ENCODE measurements around the gene ATAD3A.

The ATAD3A gene

DNA sequence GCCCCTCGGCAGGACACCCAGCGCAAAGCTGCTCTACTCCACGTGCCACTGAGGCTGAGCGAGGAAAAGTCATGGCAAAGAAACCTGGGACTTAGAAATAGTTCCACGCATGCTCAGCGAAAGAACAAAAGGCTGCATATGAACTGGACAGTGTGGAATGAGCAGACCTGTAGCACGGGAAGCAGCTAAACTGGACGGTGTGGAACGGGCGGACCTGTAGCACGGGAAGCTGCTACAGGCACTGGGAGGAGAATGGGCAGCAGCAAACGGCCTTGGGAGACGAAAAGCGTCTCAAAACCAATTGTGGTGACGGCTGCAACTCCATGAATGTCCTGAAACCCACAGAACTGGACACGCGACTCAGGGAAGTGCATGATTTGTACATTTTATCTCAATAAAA lies 47.1 kb downstream of the ATAD3A start:
- H3K4me3 Mint-ChIP-seq, result no peak overlapping the region
- H3K9me3 Mint-ChIP-seq, result no peaks in the 10 kb centered on the region
- DNase-seq, result no peak
- CTCF ChIA-PET, result no interaction called here
- no peaks in the 10 kb centered on the region for H3K4me1 Mint-ChIP-seq
- H3K27ac Mint-ChIP-seq, result peak overlapping the region; percentile 33
- H3K36me3 Mint-ChIP-seq, result peaks cover 32% of the 10 kb centered on the region
- no peaks in the 10 kb centered on the region for H3K27me3 Mint-ChIP-seq

DNA sequence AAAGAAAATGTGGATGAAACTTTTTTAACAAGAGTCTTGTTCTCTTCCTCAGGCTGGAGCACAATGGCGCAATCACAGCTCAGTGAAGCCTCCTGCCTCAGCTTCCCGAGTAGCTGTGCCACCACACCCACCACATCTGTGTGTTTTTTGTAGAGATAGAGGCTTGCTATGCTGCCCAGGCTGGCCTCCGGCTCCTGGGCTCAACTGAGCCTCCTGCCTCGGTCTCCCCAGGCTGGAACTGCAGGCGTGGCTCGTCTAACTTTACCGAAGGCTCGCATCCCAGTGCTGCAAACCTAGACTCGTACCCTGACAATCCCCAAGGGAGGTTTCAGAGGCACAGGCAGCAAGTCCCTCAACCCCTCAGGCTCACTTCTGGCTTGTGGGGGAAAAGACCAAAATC lies 48.2 kb downstream of the ATAD3A start:
- H3K27me3 Mint-ChIP-seq, result no peaks in the 10 kb centered on the region
- peak overlapping the region; percentile 11 for H3K27ac Mint-ChIP-seq
- CTCF ChIA-PET, result no interaction called here
- peaks cover 41% of the 10 kb centered on the region for H3K36me3 Mint-ChIP-seq
- H3K4me1 Mint-ChIP-seq, result no peaks in the 10 kb centered on the region
- H3K9me3 Mint-ChIP-seq, result no peaks in the 10 kb centered on the region
- no peak overlapping the region for H3K4me3 Mint-ChIP-seq
- no peak for DNase-seq

- no peak for DNase-seq
- Mint-ChIP-seq H3K27me3 (no peaks in the 10 kb centered on the region), H3K27ac (no peak overlapping the region), H3K9me3 (no peaks in the 10 kb centered on the region), H3K4me3 (no peak overlapping the region), H3K4me1 (peaks cover 1% of the 10 kb centered on the region), H3K36me3 (peaks cover 46% of the 10 kb centered on the region)
- CTCF ChIA-PET, result no interaction called here
Measured at GRCh38 chr1:1561801-1562470, 50.0 kb downstream of the ATAD3A start.

DNA sequence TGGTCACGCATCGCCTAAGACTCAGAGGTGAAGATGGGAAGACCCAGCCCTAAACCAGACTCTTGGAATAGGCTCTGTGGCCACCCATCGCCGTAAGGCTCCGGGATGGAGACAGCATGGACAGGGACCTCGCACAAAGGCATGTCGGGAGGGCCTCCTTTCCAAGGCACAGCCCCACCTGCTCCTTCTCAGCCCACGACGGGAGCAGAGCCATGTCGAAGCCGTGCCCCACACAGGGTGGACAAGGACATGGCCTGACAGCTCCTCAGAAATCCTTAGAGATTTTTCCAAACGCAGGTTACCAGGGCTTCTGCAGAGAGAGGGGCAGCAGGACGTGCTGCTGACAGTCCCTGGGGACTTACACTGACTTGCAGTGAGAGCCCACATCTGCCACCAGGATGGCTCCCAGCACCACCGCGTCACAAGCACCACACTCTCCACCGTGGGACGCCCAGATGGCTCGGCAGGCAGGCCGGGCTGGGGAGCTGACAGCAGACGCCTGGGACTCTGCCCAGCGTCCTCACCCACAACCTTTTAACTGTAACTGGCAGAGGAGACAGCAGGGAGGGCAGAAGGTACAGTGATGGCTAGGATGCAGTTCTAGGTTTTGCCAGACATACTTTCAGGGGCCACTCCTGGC lies 50.7 kb downstream of the ATAD3A start:
- Mint-ChIP-seq H3K4me1 (peaks cover 7% of the 10 kb centered on the region), H3K4me3 (no peak overlapping the region), H3K9me3 (no peaks in the 10 kb centered on the region), H3K36me3 (peaks cover 51% of the 10 kb centered on the region), H3K27ac (no peak overlapping the region), H3K27me3 (no peaks in the 10 kb centered on the region)
- CTCF ChIA-PET, result no interaction called here
- DNase-seq, result no peak

- Mint-ChIP-seq H3K27me3 (no peaks in the 10 kb centered on the region), H3K4me3 (no peak overlapping the region), H3K9me3 (no peaks in the 10 kb centered on the region), H3K27ac (no peak overlapping the region), H3K4me1 (peaks cover 7% of the 10 kb centered on the region), H3K36me3 (peaks cover 51% of the 10 kb centered on the region)
- CTCF ChIA-PET, result no interaction called here
- no peak for DNase-seq
Measured at GRCh38 chr1:1563688-1564087, 51.7 kb downstream of the ATAD3A start.

DNA sequence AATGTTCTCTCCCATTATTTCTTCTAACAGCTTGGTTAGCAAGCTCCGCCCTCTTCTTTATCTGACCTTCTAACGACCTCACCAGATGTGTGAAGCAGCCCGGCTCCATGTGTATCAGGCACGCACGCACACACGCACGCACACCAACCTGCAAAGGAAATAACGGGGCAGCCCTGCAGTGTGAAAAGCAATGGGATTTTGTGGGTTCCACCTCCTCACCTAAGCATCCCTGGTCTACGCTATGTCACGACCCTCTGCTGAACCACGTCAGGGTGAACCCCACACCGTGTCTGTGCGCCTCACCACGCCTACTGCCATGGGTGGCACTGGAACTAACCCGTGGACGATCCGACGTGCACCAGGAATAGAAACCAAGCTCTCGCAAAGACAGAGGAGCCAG lies 52.3 kb downstream of the ATAD3A start:
- Mint-ChIP-seq H3K27me3 (no peaks in the 10 kb centered on the region), H3K4me3 (no peak overlapping the region), H3K27ac (no peak overlapping the region), H3K4me1 (peaks cover 7% of the 10 kb centered on the region), H3K36me3 (peaks cover 49% of the 10 kb centered on the region), H3K9me3 (no peaks in the 10 kb centered on the region)
- CTCF ChIA-PET, result no interaction called here
- no peak for DNase-seq

GRCh38 chr1:1565340-1565739 lies 53.4 kb downstream of the ATAD3A start:
- CTCF ChIA-PET, result no interaction called here
- Mint-ChIP-seq H3K36me3 (peaks cover 48% of the 10 kb centered on the region), H3K4me3 (no peak overlapping the region), H3K27ac (no peak overlapping the region), H3K9me3 (no peaks in the 10 kb centered on the region), H3K27me3 (no peaks in the 10 kb centered on the region), H3K4me1 (peaks cover 16% of the 10 kb centered on the region)
- no peak for DNase-seq

- H3K4me3 Mint-ChIP-seq, result no peak overlapping the region
- DNase-seq, result no peak
- CTCF ChIA-PET, result no interaction called here
- peaks cover 40% of the 10 kb centered on the region for H3K36me3 Mint-ChIP-seq
- peaks cover 24% of the 10 kb centered on the region for H3K4me1 Mint-ChIP-seq
- no peaks in the 10 kb centered on the region for H3K9me3 Mint-ChIP-seq
- H3K27ac Mint-ChIP-seq, result no peak overlapping the region
- no peaks in the 10 kb centered on the region for H3K27me3 Mint-ChIP-seq
Measured at GRCh38 chr1:1567152-1567875, 55.4 kb downstream of the ATAD3A start.

DNA sequence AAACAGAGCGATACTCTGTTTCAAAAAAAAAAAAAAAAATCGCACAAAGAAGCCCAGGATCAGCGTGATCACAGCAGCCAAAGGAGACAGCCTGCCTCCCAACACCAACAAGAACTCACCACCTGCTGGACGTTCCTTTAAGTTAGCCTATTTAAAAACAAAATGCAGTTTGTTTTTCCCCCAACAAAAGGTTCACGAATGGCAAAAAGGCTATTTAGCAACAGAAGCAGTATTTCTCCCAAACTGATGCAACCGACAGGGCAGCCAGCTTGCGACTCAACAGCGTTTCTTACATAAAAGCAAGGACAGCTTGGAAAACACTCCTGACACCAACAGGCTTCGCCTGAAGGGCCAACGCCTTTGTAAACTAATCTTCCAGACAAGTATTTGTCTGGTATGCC lies 55.9 kb downstream of the ATAD3A start:
- H3K4me3 Mint-ChIP-seq, result no peak overlapping the region
- DNase-seq, result no peak
- H3K36me3 Mint-ChIP-seq, result peaks cover 39% of the 10 kb centered on the region
- H3K4me1 Mint-ChIP-seq, result peaks cover 29% of the 10 kb centered on the region
- no peaks in the 10 kb centered on the region for H3K27me3 Mint-ChIP-seq
- CTCF ChIA-PET, result no interaction called here
- no peaks in the 10 kb centered on the region for H3K9me3 Mint-ChIP-seq
- H3K27ac Mint-ChIP-seq, result no peak overlapping the region

GRCh38 chr1:1569341-1569740 lies 57.4 kb downstream of the ATAD3A start:
- Mint-ChIP-seq H3K4me3 (no peak overlapping the region), H3K27me3 (no peaks in the 10 kb centered on the region), H3K9me3 (no peaks in the 10 kb centered on the region), H3K36me3 (peaks cover 37% of the 10 kb centered on the region), H3K27ac (no peak overlapping the region), H3K4me1 (peaks cover 38% of the 10 kb centered on the region)
- no peak for DNase-seq
- CTCF ChIA-PET, result no interaction called here

DNA sequence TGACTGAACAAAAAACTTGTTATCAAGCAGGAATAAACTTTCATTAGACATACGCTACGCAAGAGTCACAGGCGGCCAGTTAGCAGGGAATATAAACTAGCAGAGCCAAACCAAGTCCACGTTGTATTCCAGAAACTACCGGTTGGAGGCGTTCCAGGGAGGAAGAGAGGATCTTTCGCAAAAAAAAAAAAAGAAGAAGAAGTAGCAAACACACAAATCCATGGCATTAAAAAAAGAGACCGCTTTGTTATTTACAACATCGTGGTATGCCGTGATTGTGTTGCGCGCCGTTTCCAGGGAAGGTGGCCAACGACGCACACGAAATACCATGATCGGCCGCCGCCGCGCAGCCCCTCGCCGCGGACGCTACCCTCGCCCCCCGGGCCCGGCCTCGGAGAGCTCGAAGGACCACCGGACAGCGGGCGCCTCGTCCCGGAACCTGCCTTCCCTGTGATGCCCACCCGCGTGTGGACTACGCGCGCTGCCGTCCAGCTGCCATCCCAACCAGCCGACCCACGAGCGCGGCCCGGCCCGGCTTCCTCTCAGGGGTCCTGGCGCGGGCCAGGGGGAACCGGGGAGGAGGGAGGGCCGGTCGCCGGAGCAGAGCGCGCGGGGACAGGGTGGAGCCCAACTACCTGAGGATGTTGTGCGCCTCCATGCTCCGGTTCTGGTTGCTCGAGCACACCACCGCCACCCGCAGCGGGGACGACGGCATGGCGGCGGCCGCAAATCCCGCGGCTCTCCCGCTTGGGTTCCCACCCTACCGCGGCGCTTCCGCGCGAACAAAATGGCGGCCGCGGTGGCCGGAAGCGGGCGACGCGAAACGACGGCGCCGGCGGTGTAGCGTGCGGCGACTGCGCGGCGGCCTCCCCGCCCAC lies 62.1 kb downstream of the ATAD3A start:
- Mint-ChIP-seq H3K27ac (peak overlapping the region; percentile 100), H3K4me1 (peaks cover 42% of the 10 kb centered on the region), H3K27me3 (peaks cover 20% of the 10 kb centered on the region), H3K36me3 (peaks cover 17% of the 10 kb centered on the region), H3K9me3 (no peaks in the 10 kb centered on the region), H3K4me3 (peak overlapping the region; percentile 99)
- DNase-seq, result peak; percentile 79
- CTCF ChIA-PET, result no interaction called here

- H3K36me3 Mint-ChIP-seq, result peaks cover 17% of the 10 kb centered on the region
- H3K9me3 Mint-ChIP-seq, result no peaks in the 10 kb centered on the region
- H3K27me3 Mint-ChIP-seq, result peaks cover 27% of the 10 kb centered on the region
- peaks cover 37% of the 10 kb centered on the region for H3K4me1 Mint-ChIP-seq
- H3K27ac Mint-ChIP-seq, result peak within 1 kb of the TSS; percentile 100
- DNase-seq, result peak; percentile 95
- H3K4me3 Mint-ChIP-seq, result peak within 1 kb of the TSS; percentile 99
- CTCF ChIA-PET, result no interaction called here
Measured at GRCh38 chr1:1574721-1575537, 63.0 kb downstream of the ATAD3A start, which contains the start of gene SSU72. Gene SSU72 (minus strand): TSS chr1:1574863. CDS start chr1:1574557, 306 bp downstream.

DNA sequence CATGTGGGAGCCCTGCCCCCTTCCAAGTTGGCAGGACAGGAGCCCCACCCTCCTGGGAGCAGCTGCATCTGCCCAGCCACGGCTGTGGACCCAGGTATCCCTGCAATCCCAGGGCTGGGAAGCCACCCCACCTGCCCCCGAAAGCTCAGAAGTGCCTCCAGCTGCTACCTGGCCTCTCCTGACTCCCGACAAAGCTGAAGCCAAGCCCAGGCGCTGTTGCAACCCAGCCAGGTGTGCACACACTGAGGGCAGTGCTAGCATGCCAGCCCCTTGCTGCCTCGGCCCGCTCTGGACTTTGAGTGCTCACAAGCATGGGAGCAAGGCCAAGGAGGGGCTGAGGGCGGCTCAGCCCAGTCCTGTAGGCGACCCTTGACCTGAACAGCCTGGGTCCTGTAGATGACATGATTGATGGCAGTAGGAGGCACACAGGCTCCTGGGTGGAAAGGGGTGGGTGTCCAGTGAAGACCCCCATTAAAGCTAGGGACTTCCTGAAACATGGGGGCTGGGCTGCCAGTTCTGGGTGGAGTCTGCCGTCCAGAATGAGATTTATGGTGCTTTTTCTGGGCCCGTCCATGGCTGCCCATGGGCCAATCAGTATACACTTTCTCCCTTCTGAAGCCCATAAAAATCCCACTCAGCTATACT lies 65.5 kb downstream of the ATAD3A start:
- Mint-ChIP-seq H3K36me3 (peaks cover 8% of the 10 kb centered on the region), H3K4me3 (no peak overlapping the region), H3K9me3 (no peaks in the 10 kb centered on the region), H3K27ac (no peak overlapping the region), H3K4me1 (peaks cover 24% of the 10 kb centered on the region), H3K27me3 (peaks cover 50% of the 10 kb centered on the region)
- DNase-seq, result no peak
- CTCF ChIA-PET, result interaction anchor here (0.9 kb wide), 1 partner anchor 15 kb away, joined by 3 read pairs; no protein-coding TSS in a partner anchor
